Body of pancreas (tissue), 4 donors: ENCODE measurements around the gene NPTXR.

ENCODE experiments used
- CTCF ChIP-seq, 7 experiments: fragments of 450-650 bp in 4 of 7; fragments of 200-600 bp in 3 of 7; sonication (generic) in 3 of 7; IDR thresholded peaks; one replicate each; pipeline ENCODE4 v1.5.1; 2016 to 2019; ENCODE audit warnings: antibody characterized with exemption in 7 of 7
- POLR2A ChIP-seq, 3 donors: fragments of 450-650 bp; IDR thresholded peaks; one replicate each; pipeline ENCODE4 v1.6.1; 2016; ENCODE audit warnings: antibody characterized with exemption in 3 of 3, mild to moderate bottlenecking in 2 of 3

DNA sequence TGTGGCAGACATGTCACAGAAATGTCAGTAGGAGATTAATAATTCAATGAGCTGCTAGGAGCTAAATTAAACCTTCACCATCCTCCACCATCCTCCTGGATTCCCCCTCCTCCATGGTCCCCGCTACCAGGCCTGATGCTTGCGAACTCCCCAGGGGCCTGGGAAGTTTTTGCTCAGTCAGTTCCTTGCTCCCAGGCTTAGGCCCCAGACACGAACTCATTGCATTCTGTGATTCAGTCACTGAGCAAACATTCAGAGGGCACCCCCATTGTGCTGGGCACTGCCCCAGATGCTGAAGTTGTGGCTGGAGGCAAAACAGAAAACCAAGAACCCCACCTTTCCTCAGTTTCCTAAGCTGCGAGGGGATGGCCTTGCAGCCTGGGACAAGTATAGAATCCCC lies 14.3 kb downstream of the NPTXR start:
- no peak for TF ChIP-seq CTCF (IDR thresholded peaks at IDR 0.05)
- no peak for TF ChIP-seq POLR2A (IDR thresholded peaks at IDR 0.05)
